ENCODE measurements around the gene KRT28.
"Not testable (repeated sequence)": the region's sequence is repeated elsewhere in the genome, so short reads cannot be mapped to it uniquely, and the experiment has no call there.

The KRT28 gene

GRCh38 chr17:40750391-40750790, 49.4 kb downstream of the KRT28 start:
- Histone ChIP-seq H3K27me3 (peaks cover 92% of the 10 kb centered on the region), H3K9me3 (no peaks in the 10 kb centered on the region), H3K4me3 (ENCODE audit: low read depth in 1 of 2, low read length in 1 of 2) (no peak overlapping the region), H3K4me1 (ENCODE audit: control insufficient read depth in 1 of 2, insufficient read depth in 1 of 2, low read depth in 1 of 2, low read length in 1 of 2) (no peaks in the 10 kb centered on the region), H3K36me3 (no peaks in the 10 kb centered on the region), H3K27ac (no peak overlapping the region)
- no peak for TF ChIP-seq CTCF (IDR thresholded peaks at IDR 0.05)

GRCh38 chr17:40748666-40749065, 51.1 kb downstream of the KRT28 start:
- H3K4me1 ChIP-seq (ENCODE audit: control insufficient read depth in 1 of 2, insufficient read depth in 1 of 2, low read depth in 1 of 2, low read length in 1 of 2); H3K36me3 ChIP-seq; H3K9me3 ChIP-seq; H3K27ac ChIP-seq; H3K4me3 ChIP-seq (ENCODE audit: low read depth in 1 of 2, low read length in 1 of 2): not testable (repeated sequence)
- H3K27me3 ChIP-seq: peaks cover 89% of the 10 kb centered on the region
